ENCODE results near the gene ALDH3A1.

ALDH3A1 gene

DNA sequence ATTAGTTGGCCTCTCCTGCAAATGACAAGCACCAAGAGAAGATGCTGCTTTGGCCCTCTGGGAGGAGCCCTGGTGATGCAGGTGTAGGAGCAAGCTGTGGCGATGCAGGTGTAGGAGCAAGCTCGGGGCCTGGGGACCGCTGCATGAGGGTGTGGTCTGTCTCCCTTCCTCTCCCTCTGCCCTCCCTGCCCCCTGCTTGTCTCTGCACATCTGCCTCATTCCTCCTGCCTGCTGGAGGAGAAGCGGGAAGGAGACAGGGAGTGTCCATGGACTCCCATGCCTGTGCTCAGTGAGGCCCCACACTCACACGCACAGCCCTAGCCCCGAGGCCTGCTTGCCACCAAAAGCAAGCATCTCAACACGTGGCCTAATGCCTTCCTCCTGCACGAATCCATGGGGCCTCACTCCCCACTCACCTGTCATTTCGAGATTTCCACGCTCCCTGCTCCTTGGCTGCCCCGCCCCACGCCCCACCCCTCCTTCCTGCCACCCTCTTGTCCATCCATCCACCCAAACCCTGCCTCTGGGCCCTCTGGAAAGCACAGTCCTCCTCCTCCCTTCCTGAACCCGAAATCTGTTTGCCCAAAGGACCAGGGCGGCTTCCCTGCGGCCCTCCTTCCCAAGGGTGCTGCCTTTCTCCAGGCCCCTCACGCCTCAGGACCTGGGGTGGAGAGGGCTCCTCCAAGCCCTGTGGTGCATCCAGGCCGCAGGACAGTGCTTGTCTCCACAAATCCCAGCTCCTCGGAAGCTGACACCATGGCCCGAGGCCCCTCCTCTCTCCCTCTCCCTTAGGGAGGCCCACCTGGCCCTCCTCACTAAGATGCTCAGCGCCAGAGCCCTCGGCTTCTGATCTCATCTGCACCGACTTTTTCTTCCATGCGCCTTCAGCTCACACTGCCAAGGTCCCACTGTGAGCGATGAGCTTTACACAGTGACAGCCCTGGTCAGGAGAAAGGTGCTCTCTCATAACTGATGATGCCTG is 11.8 kb upstream of the ALDH3A1 start:
- no peak for DNase-seq

- DNase-seq, result no peak
Measured at GRCh38 chr17:19757536-19758180, 9.6 kb upstream of the ALDH3A1 start.

- no peak for DNase-seq
Measured at GRCh38 chr17:19756546-19756945, 8.4 kb upstream of the ALDH3A1 start.

- no peak for DNase-seq
Measured at GRCh38 chr17:19755821-19756510, 7.9 kb upstream of the ALDH3A1 start.

- DNase-seq, result no peak
Measured at GRCh38 chr17:19755392-19755791, 7.3 kb upstream of the ALDH3A1 start.

DNA sequence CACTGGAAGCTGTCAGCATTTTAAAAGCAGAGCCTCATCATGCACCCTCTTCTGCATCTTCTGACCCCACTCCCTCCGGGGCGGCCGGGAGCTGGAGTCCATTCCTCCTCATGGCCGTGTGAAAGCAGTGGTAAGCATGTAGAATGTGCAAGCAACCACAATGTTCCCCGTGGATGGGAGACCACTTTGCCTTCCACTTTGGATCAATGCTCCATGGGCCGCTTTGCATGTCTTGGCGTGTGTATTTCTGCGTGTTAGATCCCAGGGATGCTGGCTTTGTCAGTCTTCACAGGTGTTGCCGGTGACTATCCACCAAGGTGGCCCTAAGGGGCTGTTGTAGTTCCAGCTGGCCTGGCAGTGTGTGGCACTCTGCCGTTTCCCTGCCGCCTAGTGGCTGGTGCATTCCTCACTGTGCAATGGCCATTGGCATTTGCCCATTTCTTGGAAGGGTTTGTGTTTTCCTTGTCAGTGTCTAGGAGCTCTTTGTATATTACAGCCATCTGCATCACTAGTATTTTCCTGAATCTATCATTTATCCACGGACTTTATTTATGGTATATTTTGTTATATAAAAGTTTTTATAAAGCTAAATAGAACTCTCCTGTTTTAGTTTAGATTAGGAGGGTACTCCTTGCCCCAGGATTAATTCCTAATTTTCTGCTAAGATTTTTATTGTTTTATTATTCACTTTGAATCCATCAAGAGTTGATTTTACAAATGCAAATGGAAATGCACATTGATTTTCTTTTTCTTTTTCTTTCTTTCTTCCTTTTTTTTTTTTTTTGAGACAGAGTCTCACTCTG is 5.8 kb upstream of the ALDH3A1 start:
- DNase-seq, result no peak

- no peak for DNase-seq
Measured at GRCh38 chr17:19753051-19753509, 5.0 kb upstream of the ALDH3A1 start.

- DNase-seq, result no peak
Measured at GRCh38 chr17:19752216-19753050, 4.3 kb upstream of the ALDH3A1 start.

- no peak for DNase-seq
Measured at GRCh38 chr17:19750835-19751234, 2.7 kb upstream of the ALDH3A1 start.

GRCh38 chr17:19750020-19750572 is 2.0 kb upstream of the ALDH3A1 start:
- no peak for DNase-seq

- no peak for DNase-seq
Measured at GRCh38 chr17:19748807-19749193, 702 bp upstream of the ALDH3A1 start.

- no peak for DNase-seq
Measured at GRCh38 chr17:19747159-19747719, 859 bp downstream of the ALDH3A1 start.

GRCh38 chr17:19746517-19746916 is 1.6 kb downstream of the ALDH3A1 start:
- no peak for DNase-seq

- peak; percentile 22 for DNase-seq
Measured at GRCh38 chr17:19744922-19745757, 3.0 kb downstream of the ALDH3A1 start.

GRCh38 chr17:19744492-19744891 is 3.6 kb downstream of the ALDH3A1 start:
- DNase-seq, result no peak

GRCh38 chr17:19743101-19744100 is 4.7 kb downstream of the ALDH3A1 start:
- DNase-seq, result no peak

GRCh38 chr17:19742495-19742894 is 5.6 kb downstream of the ALDH3A1 start:
- DNase-seq, result no peak

DNA sequence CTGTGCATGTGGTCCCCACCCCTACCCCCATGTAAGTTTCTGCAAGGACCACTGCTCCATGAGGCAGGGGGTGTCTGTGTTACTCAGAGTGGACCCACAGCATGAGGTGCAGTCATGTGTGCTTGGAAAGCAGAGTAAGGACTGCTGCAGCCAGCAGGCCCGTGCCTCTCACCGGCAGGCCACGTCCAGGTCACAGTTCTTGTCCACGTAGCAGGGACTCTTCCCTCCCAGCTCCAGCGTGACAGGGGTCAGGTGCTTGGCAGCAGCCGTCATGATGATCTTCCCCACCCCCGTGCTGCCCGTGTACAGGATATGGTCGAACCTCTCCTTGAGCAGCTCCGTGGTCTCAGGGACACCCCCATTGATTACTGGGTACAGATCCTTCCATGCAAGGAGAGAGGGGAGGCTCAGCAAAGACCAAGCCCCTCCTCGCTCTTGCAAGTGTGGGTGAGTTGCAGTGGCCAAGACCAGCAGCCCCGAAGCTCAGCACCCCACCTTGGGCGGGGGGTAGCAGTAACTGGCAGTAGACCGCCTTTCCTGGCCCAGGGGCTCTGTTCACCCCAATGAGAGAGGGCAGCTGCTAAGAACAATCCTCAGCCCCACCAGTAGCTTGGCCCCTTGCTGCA is 6.2 kb downstream of the ALDH3A1 start:
- no peak for DNase-seq
